ENCODE data around the gene CTDSP2. TPM values are rescaled to one million over a fixed set of nuclear protein-coding genes. Genes with fewer than 3 reads are reported as not detected.
"Not testable (repeated sequence)": the region's sequence is repeated elsewhere in the genome, so short reads cannot be mapped to it uniquely, and the experiment has no call there.

The CTDSP2 gene
- polyA plus RNA-seq, 3 donors: 76.0 to 106 (median 96.4) TPM

GRCh38 chr12:57777367-57777766, 69.2 kb downstream of the CTDSP2 start:
- H3K27ac ChIP-seq (ENCODE audit: low read depth, low read length): no peak overlapping the region
- WGBS, 3 donors: 86 to 93% (median 90%) methylated on average over 7 of the region's 7 CpGs

DNA sequence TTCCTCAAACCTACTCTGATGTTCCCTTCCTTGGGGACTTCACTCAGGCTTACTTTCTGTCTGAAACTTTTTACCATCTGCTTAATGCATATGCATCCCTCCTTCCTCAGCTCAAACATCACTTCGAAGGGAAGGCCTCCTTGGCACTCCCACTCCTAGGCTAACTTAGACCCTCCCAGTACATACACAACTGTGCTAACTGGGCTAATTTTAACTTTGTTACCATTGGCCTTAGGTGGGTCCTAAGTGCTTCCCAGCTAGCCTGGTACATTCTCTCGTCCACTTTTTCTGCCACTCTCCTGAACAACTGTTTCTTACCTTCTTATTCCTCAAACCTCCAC, 70.3 kb downstream of the CTDSP2 start:
- WGBS, 3 donors: 86 to 89% (median 86%) methylated on average over 2 of the region's 2 CpGs
- H3K27ac ChIP-seq (ENCODE audit: low read depth, low read length): no peak overlapping the region

- 73 to 85% (median 78%) methylated on average over 4 of the region's 4 CpGs for WGBS, 3 donors
- H3K27ac ChIP-seq (ENCODE audit: low read depth, low read length): no peak overlapping the region
These were observed 70.8 kb downstream of the CTDSP2 start for GRCh38 chr12:57775563-57776246.

GRCh38 chr12:57775044-57775443, 71.5 kb downstream of the CTDSP2 start:
- WGBS, 3 donors: 81 to 85% (median 81%) methylated on average over 3 of the region's 3 CpGs
- no peak overlapping the region for H3K27ac ChIP-seq (ENCODE audit: low read depth, low read length)

GRCh38 chr12:57774634-57775033, 71.9 kb downstream of the CTDSP2 start:
- 91 to 95% (median 92%) methylated on average over 11 of the region's 11 CpGs for WGBS, 3 donors
- not testable (repeated sequence) for H3K27ac ChIP-seq (ENCODE audit: low read depth, low read length)

DNA sequence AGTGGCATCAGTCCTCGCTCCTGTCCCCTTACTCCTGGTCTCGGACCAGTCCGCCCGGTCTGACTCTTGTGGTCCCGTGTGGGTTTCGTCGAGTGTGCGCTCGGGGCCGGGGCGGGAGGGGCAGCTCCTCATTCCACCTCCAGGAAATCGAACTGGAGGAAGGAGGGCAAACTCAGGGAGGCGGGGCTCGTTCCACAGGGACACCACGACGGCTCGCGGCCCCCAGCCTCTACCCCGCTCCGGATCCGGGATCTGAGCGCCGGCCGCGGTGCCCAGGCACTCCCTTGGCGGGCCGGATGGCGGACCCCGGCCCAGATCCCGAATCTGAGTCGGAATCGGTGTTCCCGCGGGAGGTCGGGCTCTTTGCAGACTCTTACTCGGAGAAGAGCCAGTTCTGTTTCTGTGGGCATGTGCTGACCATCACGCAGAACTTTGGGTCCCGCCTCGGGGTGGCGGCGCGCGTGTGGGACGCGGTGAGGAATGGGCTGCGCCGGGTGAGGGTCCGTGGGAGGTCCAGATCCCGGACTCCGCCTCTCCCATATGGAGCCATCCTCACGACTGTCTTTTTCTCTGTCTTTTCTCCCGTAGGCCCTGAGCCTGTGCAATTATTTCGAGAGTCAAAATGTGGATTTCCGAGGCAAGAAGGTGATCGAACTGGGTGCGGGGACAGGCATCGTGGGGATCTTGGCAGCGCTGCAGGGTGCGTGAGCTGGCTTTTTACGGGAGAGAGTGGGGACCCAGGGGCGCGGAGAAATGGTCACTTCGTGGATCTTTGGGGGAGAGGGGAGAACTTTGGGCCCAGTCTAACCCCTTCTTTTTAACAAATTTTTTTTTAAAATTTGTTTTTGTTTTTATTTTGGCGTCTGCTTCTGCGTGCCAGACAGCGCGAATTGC, 73.9 kb downstream of the CTDSP2 start, which contains the start of gene EEF1AKMT3:
Gene EEF1AKMT3, plus strand, starts transcription at position 186 of the 894 bp plus-strand sequence. Its CDS starts 111 bp downstream, at position 297.
- WGBS, 3 donors: 2 to 3% (median 2%) methylated on average over 67 of the region's 67 CpGs
- H3K27ac ChIP-seq (ENCODE audit: low read depth, low read length): peak within 1 kb of the TSS; percentile 59

DNA sequence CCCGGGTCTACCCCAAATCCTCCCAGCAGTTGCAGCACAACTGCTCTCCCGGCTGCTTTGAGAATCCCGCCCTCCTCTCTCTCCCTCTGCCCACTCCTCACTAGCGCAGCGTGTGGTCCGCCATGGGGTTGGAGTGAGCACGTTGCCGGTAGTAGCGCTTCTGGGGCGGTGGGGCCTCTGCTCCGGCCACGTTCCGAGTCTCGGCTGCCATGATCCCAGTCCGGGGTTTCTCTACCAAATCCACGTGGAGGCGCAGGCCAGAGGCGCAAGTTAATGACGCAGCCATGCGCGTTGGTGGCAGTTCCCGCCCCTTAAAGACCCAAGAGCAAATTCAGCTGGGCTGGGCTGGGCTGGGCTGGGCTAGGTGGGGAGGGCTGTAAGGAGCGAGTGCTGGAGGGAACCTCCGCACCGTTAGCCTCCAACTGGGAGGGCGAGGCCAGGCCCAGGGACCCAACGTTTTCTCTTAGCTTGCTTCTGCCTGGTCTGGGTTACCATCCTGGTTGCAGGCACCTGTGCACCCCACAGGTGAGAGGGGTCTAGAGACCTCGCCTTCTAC, 74.6 kb downstream of the CTDSP2 start, which contains the start of gene METTL1:
Gene METTL1, minus strand, starts transcription at position 233 of the 556 bp plus-strand sequence. Its CDS starts 22 bp downstream, at position 211.
- 0 to 1% (median 1%) methylated on average over 28 of the region's 28 CpGs for WGBS, 3 donors
- H3K27ac ChIP-seq (ENCODE audit: low read depth, low read length): peak within 1 kb of the TSS; percentile 59

DNA sequence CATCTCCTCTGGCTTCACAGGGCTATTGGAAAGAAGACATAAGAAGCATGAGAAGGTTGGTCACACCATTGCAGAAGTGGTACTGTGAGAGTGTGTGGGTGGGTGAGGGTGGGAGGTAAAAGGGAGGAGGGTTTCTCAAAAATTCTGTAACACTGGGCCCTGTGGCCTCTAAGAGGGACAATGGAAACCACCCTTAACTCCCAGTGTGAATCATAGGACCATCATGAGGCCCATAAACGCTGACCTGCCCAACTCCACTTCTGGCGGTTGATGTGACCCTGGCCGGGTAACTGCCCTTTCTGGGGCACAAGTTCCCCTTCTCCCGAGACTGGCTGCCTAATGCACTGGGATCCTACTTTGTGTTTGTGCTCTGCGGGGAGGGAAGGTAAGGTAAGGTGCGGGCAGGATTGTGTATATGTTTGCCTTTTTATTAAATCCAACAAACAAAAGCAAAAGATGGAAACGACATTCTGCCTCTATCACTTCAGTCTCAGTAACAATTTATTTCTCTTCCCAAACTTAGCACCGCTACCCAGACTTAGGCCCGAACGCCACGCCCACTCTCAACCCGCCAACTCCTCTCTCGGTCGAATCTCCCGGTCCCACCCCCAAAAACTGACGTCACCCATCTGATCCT, 75.2 kb downstream of the CTDSP2 start:
- 3% methylated on average over 16 of the region's 16 CpGs for WGBS, 3 donors

DNA sequence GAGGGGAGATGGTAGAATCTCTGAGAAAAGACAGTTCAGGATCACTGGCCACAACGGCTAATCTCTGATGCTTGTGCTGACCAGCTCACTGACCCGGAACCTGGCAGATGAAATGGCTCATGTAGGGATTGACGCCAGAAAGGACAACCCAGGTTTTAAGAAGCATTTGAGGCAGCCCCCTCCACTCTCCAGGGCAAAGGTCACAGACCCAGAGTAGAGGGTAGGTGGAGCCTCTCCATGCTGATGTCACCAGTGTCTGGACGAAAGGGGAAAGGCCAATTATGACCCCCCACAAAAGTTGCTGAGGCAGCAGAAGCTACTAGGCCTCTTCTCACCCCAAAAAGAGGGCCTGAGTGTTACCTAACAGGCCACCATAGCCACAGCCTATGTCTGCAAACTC, 75.8 kb downstream of the CTDSP2 start:
- WGBS, 3 donors: 85 to 92% (median 87%) methylated on average over 4 of the region's 4 CpGs
- no peak overlapping the region for H3K27ac ChIP-seq (ENCODE audit: low read depth, low read length)

More for the DNA sequence above, 75.2 kb downstream of the CTDSP2 start:
- H3K27ac ChIP-seq (ENCODE audit: low read depth, low read length): peak overlapping the region; percentile 59

Other genes with a start within 250 kb of the CTDSP2 start
- 10 to 100 TPM in 2 of 3 donors, 1 to 10 TPM in 1; 8.4 to 23.3 (median 14.5) TPM for gene DTX3, start 241.9 kb downstream of the CTDSP2 start, polyA plus RNA-seq
- 10 to 100 TPM in 2 of 3 donors, 1 to 10 TPM in 1; 4.7 to 69.7 (median 10.8) TPM for gene ARHGEF25, start 235.3 kb downstream of the CTDSP2 start, polyA plus RNA-seq
- gene B4GALNT1, start 213.5 kb downstream of the CTDSP2 start, polyA plus RNA-seq: 1 to 10 TPM in 1 of 3 donors, under 1 TPM in 2; 0.35 to 2.5 (median 0.70) TPM
- gene OS9, start 152.6 kb downstream of the CTDSP2 start, polyA plus RNA-seq: 100 to 1,000 TPM; 176 to 204 (median 192) TPM
- 1 to 10 TPM in 2 of 3 donors, under 1 TPM in 1; 0.77 to 3.1 (median 2.2) TPM for gene AGAP2, start 108.0 kb downstream of the CTDSP2 start, polyA plus RNA-seq
- gene TSPAN31, start 101.7 kb downstream of the CTDSP2 start, polyA plus RNA-seq: 10 to 100 TPM; 30.1 to 38.8 (median 36.2) TPM
- 10 to 100 TPM; 50.9 to 96.4 (median 73.9) TPM for gene CDK4, start 94.4 kb downstream of the CTDSP2 start, polyA plus RNA-seq
- gene MARCHF9, start 91.6 kb downstream of the CTDSP2 start, polyA plus RNA-seq: 1 to 10 TPM; 5.3 to 8.8 (median 7.4) TPM
- 1 to 10 TPM in 2 of 3 donors, not detected in 1; 3.0 to 4.2 TPM for gene CYP27B1, start 79.7 kb downstream of the CTDSP2 start, polyA plus RNA-seq
- 10 to 100 TPM; 20.9 to 25.8 (median 24.9) TPM for gene METTL1, start 74.6 kb downstream of the CTDSP2 start, polyA plus RNA-seq
- 10 to 100 TPM in 1 of 3 donors, 1 to 10 TPM in 2; 5.5 to 12.0 (median 6.3) TPM for gene EEF1AKMT3, start 74.1 kb downstream of the CTDSP2 start, polyA plus RNA-seq
- 10 to 100 TPM; 14.4 to 32.6 (median 23.8) TPM for gene TSFM, start 63.9 kb downstream of the CTDSP2 start, polyA plus RNA-seq
- 1 to 10 TPM; 3.4 to 7.0 (median 6.9) TPM for gene AVIL, start 28.0 kb downstream of the CTDSP2 start, polyA plus RNA-seq
- gene ATP23, start 94.8 kb upstream of the CTDSP2 start, polyA plus RNA-seq: 10 to 100 TPM in 1 of 3 donors, 1 to 10 TPM in 2; 4.3 to 11.0 (median 7.6) TPM